ENCODE data around the gene GJB1. TPM values are rescaled to one million over a fixed set of nuclear protein-coding genes. Genes with fewer than 3 reads are reported as not detected.

Gene GJB1
- total RNA-seq, 1 donor: not detected

DNA sequence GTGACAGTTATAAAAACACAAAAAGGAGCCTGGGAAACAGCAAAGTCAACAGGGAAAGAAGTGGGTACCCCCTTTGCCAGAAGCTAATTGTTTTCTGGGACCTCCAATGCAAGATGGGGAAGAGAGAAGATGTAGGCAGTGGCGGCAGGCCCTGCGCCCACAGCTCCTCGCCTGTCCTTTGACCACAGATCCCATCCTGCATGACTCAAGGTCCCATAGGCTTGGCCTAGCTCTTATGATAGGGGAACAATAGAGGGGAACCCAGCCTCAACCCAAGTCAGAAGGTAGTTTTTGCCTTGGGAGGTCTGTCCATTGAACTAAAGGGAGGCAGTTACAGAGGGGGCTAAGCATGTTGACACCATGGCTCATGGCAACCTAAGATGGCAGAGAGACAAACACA is 16.8 kb downstream of the GJB1 start:
- no peaks in the 10 kb centered on the region for H3K9me3 ChIP-seq (ENCODE audit: low read depth, low read length)
- H4K20me1 ChIP-seq (ENCODE audit: insufficient read depth, low read length): peaks cover 2% of the 10 kb centered on the region
- H3K4me2 ChIP-seq (ENCODE audit: insufficient read depth, low read length): no peak overlapping the region
- H3K79me2 ChIP-seq (ENCODE audit: insufficient read depth, low read length): no peaks in the 10 kb centered on the region
- no peaks in the 10 kb centered on the region for H3K4me1 ChIP-seq (ENCODE audit: insufficient read depth, low read length)
- no peak for TF ChIP-seq CTCF (IDR thresholded peaks at IDR 0.05; ENCODE audit: extremely low read depth, low read depth, low read length)
- no peaks in the 10 kb centered on the region for H3K27me3 ChIP-seq (ENCODE audit: insufficient read depth, low read length)
- no peak overlapping the region for H3K27ac ChIP-seq (ENCODE audit: low read depth, low read length)
- peaks cover 19% of the 10 kb centered on the region for H3K36me3 ChIP-seq (ENCODE audit: insufficient read depth, low read length)
- DNase-seq (ENCODE audit: insufficient read length, low spot score, missing footprints): peak; percentile 18
- H3K4me3 ChIP-seq (ENCODE audit: insufficient read depth, low read length): no peak overlapping the region
- H2AFZ ChIP-seq (ENCODE audit: low read length): no peak overlapping the region

- Histone ChIP-seq H3K4me2 (ENCODE audit: insufficient read depth, low read length) (no peak overlapping the region), H3K36me3 (ENCODE audit: insufficient read depth, low read length) (peaks cover 31% of the 10 kb centered on the region), H3K4me3 (ENCODE audit: insufficient read depth, low read length) (no peak overlapping the region), H3K9me3 (ENCODE audit: low read depth, low read length) (no peaks in the 10 kb centered on the region), H3K27ac (ENCODE audit: low read depth, low read length) (no peak overlapping the region), H2AFZ (ENCODE audit: low read length) (no peak overlapping the region), H3K79me2 (ENCODE audit: insufficient read depth, low read length) (no peaks in the 10 kb centered on the region), H3K4me1 (ENCODE audit: insufficient read depth, low read length) (no peaks in the 10 kb centered on the region), H4K20me1 (ENCODE audit: insufficient read depth, low read length) (peaks cover 8% of the 10 kb centered on the region), H3K27me3 (ENCODE audit: insufficient read depth, low read length) (no peaks in the 10 kb centered on the region)
- no peak for TF ChIP-seq CTCF (IDR thresholded peaks at IDR 0.05; ENCODE audit: extremely low read depth, low read depth, low read length)
- peak; percentile 18 for DNase-seq (ENCODE audit: insufficient read length, low spot score, missing footprints)
Measured at GRCh38 chrX:71241301-71241700, 18.3 kb downstream of the GJB1 start.

GRCh38 chrX:71244359-71245128 is 21.5 kb downstream of the GJB1 start:
- Histone ChIP-seq H3K36me3 (ENCODE audit: insufficient read depth, low read length) (peaks cover 41% of the 10 kb centered on the region), H3K4me1 (ENCODE audit: insufficient read depth, low read length) (no peaks in the 10 kb centered on the region), H2AFZ (ENCODE audit: low read length) (no peak overlapping the region), H3K79me2 (ENCODE audit: insufficient read depth, low read length) (no peaks in the 10 kb centered on the region), H3K9me3 (ENCODE audit: low read depth, low read length) (no peaks in the 10 kb centered on the region), H3K4me2 (ENCODE audit: insufficient read depth, low read length) (no peak overlapping the region), H3K27ac (ENCODE audit: low read depth, low read length) (no peak overlapping the region), H4K20me1 (ENCODE audit: insufficient read depth, low read length) (peaks cover 8% of the 10 kb centered on the region), H3K27me3 (ENCODE audit: insufficient read depth, low read length) (no peaks in the 10 kb centered on the region), H3K4me3 (ENCODE audit: insufficient read depth, low read length) (no peak overlapping the region)
- no peak for TF ChIP-seq CTCF (IDR thresholded peaks at IDR 0.05; ENCODE audit: extremely low read depth, low read depth, low read length)
- DNase-seq (ENCODE audit: insufficient read length, low spot score, missing footprints): peak; percentile 83

- Histone ChIP-seq H3K79me2 (ENCODE audit: insufficient read depth, low read length) (no peaks in the 10 kb centered on the region), H3K36me3 (ENCODE audit: insufficient read depth, low read length) (peaks cover 41% of the 10 kb centered on the region), H3K4me2 (ENCODE audit: insufficient read depth, low read length) (no peak overlapping the region), H3K4me1 (ENCODE audit: insufficient read depth, low read length) (no peaks in the 10 kb centered on the region), H4K20me1 (ENCODE audit: insufficient read depth, low read length) (peaks cover 8% of the 10 kb centered on the region), H3K9me3 (ENCODE audit: low read depth, low read length) (no peaks in the 10 kb centered on the region), H3K27ac (ENCODE audit: low read depth, low read length) (no peak overlapping the region), H3K4me3 (ENCODE audit: insufficient read depth, low read length) (no peak overlapping the region), H3K27me3 (ENCODE audit: insufficient read depth, low read length) (no peaks in the 10 kb centered on the region), H2AFZ (ENCODE audit: low read length) (no peak overlapping the region)
- DNase-seq (ENCODE audit: insufficient read length, low spot score, missing footprints): no peak
- TF ChIP-seq CTCF (IDR thresholded peaks at IDR 0.05; ENCODE audit: extremely low read depth, low read depth, low read length): no peak
Measured at GRCh38 chrX:71245159-71245558, 22.1 kb downstream of the GJB1 start.

All from osteoblast (primary cell).